Measurements from ENCODE around the gene DICER1. TPM values are rescaled to one million over a fixed set of nuclear protein-coding genes. Genes with fewer than 3 reads are reported as not detected.

The DICER1 gene
- total and polyA plus RNA-seq, 9 of the 15 experiments (the other 6 are each of a cell fraction or from before 2014, with no cell fraction given): 2.5 to 23.2 (median 12.4) TPM

DNA sequence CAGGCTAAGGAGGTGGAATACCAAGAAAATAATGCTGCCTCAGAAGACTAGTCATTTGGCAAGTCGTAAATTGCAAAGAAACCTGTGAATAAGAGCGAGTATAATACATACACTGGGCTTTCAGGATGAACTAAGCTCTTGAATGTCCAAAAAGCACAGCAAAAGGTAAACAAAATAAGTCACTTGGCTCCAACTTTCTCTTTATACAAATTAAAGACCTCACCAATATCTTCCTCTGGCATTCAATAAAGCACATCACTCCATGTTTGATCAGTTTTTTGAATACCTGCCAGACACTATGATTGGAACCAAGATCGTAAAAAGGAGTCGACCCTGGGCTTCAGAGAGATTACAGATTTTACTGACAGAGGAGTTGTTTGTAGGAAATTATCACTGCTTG is 3.5 kb downstream of the DICER1 start (continued):
- TF ChIP-seq, protein P1, sequence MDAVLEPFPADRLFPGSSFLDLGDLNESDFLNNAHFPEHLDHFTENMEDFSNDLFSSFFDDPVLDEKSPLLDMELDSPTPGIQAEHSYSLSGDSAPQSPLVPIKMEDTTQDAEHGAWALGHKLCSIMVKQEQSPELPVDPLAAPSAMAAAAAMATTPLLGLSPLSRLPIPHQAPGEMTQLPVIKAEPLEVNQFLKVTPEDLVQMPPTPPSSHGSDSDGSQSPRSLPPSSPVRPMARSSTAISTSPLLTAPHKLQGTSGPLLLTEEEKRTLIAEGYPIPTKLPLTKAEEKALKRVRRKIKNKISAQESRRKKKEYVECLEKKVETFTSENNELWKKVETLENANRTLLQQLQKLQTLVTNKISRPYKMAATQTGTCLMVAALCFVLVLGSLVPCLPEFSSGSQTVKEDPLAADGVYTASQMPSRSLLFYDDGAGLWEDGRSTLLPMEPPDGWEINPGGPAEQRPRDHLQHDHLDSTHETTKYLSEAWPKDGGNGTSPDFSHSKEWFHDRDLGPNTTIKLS (IDR thresholded peaks at IDR 0.05; ENCODE audit: borderline replicate concordance, low read depth): no peak
- TF ChIP-seq, protein P2, sequence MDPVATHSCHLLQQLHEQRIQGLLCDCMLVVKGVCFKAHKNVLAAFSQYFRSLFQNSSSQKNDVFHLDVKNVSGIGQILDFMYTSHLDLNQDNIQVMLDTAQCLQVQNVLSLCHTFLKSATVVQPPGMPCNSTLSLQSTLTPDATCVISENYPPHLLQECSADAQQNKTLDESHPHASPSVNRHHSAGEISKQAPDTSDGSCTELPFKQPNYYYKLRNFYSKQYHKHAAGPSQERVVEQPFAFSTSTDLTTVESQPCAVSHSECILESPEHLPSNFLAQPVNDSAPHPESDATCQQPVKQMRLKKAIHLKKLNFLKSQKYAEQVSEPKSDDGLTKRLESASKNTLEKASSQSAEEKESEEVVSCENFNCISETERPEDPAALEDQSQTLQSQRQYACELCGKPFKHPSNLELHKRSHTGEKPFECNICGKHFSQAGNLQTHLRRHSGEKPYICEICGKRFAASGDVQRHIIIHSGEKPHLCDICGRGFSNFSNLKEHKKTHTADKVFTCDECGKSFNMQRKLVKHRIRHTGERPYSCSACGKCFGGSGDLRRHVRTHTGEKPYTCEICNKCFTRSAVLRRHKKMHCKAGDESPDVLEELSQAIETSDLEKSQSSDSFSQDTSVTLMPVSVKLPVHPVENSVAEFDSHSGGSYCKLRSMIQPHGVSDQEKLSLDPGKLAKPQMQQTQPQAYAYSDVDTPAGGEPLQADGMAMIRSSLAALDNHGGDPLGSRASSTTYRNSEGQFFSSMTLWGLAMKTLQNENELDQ (CRISPR knock-in tag; IDR thresholded peaks at IDR 0.05; ENCODE audit: borderline replicate concordance): no peak
- TF ChIP-seq ZNF316 (IDR thresholded peaks at IDR 0.05) (no peak), RBFOX2 (IDR thresholded peaks at IDR 0.05; ENCODE audit: low read depth, low read length) (no peak)
- TF ChIP-seq, protein P3, sequence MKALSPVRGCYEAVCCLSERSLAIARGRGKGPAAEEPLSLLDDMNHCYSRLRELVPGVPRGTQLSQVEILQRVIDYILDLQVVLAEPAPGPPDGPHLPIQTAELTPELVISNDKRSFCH (CRISPR knock-in tag; IDR thresholded peaks at IDR 0.05): no peak
- TF ChIP-seq, protein P3 (tag; IDR thresholded peaks at IDR 0.05): no peak
- TF ChIP-seq, protein P4, sequence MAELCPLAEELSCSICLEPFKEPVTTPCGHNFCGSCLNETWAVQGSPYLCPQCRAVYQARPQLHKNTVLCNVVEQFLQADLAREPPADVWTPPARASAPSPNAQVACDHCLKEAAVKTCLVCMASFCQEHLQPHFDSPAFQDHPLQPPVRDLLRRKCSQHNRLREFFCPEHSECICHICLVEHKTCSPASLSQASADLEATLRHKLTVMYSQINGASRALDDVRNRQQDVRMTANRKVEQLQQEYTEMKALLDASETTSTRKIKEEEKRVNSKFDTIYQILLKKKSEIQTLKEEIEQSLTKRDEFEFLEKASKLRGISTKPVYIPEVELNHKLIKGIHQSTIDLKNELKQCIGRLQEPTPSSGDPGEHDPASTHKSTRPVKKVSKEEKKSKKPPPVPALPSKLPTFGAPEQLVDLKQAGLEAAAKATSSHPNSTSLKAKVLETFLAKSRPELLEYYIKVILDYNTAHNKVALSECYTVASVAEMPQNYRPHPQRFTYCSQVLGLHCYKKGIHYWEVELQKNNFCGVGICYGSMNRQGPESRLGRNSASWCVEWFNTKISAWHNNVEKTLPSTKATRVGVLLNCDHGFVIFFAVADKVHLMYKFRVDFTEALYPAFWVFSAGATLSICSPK (IDR thresholded peaks at IDR 0.05; ENCODE audit: borderline replicate concordance): no peak

All from K562 (cell line).